ENCODE results near the gene AQP1. TPM values are rescaled to one million over a fixed set of nuclear protein-coding genes. Genes with fewer than 3 reads are reported as not detected.

AQP1 gene
- total RNA-seq, 1 experiment from 2014 or later = 0.15 TPM

DNA sequence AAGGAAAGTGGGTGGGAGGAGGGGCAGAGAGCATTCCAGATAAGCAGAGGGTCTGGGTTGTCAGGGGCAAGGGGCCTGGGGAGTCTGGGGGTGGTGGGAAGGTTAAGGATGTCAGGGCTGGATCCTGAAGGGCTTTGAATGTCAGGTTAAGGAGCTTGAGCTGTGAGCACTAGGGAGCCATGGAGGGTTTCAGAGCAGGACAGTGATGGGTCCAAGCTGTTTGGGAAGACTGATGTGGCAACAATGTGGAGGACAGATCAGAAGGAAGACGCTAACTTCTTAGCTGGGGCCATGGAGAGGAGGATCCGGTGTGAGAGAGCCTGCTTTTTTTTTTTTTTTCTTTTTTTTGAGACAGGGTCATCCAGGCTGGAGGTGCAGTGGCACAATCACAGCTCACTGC is 13.9 kb upstream of the AQP1 start:
- no peak overlapping the region for H3T11ph ChIP-seq (ENCODE audit: low read length)
- Mint-ChIP-seq H3K27ac (peak overlapping the region in 1 of 3 experiments; percentile 3; a peak in 1 of 7 replicates), H3K36me3 (ENCODE audit: insufficient read depth in 1 of 3, low read depth in 3 of 3) (no peaks in the 10 kb centered on the region), H3K4me3 (no peak overlapping the region), H3K4me1 (peaks cover 4 to 17% of the 10 kb centered on the region in 2 experiments; a peak in 3 of 4 replicates), H3K9me3 (no peaks in the 10 kb centered on the region; a peak in 1 of 5 replicates), H3K27me3 (ENCODE audit: low read depth) (peaks cover 7% of the 10 kb centered on the region; the same call in 1 of the 2 replicates)
- TF ChIP-seq, protein P1, sequence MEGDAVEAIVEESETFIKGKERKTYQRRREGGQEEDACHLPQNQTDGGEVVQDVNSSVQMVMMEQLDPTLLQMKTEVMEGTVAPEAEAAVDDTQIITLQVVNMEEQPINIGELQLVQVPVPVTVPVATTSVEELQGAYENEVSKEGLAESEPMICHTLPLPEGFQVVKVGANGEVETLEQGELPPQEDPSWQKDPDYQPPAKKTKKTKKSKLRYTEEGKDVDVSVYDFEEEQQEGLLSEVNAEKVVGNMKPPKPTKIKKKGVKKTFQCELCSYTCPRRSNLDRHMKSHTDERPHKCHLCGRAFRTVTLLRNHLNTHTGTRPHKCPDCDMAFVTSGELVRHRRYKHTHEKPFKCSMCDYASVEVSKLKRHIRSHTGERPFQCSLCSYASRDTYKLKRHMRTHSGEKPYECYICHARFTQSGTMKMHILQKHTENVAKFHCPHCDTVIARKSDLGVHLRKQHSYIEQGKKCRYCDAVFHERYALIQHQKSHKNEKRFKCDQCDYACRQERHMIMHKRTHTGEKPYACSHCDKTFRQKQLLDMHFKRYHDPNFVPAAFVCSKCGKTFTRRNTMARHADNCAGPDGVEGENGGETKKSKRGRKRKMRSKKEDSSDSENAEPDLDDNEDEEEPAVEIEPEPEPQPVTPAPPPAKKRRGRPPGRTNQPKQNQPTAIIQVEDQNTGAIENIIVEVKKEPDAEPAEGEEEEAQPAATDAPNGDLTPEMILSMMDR (conservative IDR thresholded peaks at IDR 0.05) = no peak
- H3K23me2 ChIP-seq (ENCODE audit: insufficient read length, low read depth, low read length, poor library complexity, severe bottlenecking) = no peaks in the 10 kb centered on the region
- H4K91ac ChIP-seq (ENCODE audit: insufficient read length, low read depth, low read length) = no peak overlapping the region
- H3K4ac ChIP-seq (ENCODE audit: low read depth, low read length) = no peak overlapping the region
- H2BK5ac ChIP-seq (ENCODE audit: insufficient read length, low read length) = no peak overlapping the region
- no peaks in the 10 kb centered on the region for H3K79me2 ChIP-seq (ENCODE audit: insufficient read depth, low read length)
- no peak overlapping the region for H2AFZ ChIP-seq (ENCODE audit: low read length)
- no peaks in the 10 kb centered on the region for H3K79me1 ChIP-seq (ENCODE audit: insufficient read depth, low read depth, low read length, poor library complexity, severe bottlenecking)
- H3K4me2 ChIP-seq (ENCODE audit: insufficient read depth, insufficient read length, low read length) = no peak overlapping the region
- no peak overlapping the region for H3K56ac ChIP-seq (ENCODE audit: insufficient read length, low read depth, low read length)
- H2BK20ac ChIP-seq (ENCODE audit: low read depth, low read length, poor library complexity, severe bottlenecking) = no peak overlapping the region
- no peak overlapping the region for H3K23ac ChIP-seq (ENCODE audit: insufficient read length, low read depth, low read length)
- no peak overlapping the region for H2AK5ac ChIP-seq (ENCODE audit: insufficient read length, low read length)
- H3K9ac ChIP-seq (ENCODE audit: extremely low read depth, insufficient read length, low read length) = no peak overlapping the region
- H4K5ac ChIP-seq (ENCODE audit: insufficient read length, low read depth, low read length) = no peak overlapping the region
- H3K9me3 ChIP-seq (ENCODE audit: control insufficient read depth, low read depth, low read length) = no peaks in the 10 kb centered on the region
- no peak overlapping the region for H2BK15ac ChIP-seq (ENCODE audit: low read depth, low read length)
- no peaks in the 10 kb centered on the region for H3K4me1 ChIP-seq (ENCODE audit: insufficient read depth, low read length)
- H2BK120ac ChIP-seq (ENCODE audit: low read depth, low read length, poor library complexity, severe bottlenecking) = no peak overlapping the region
- no peak overlapping the region for H4K8ac ChIP-seq (replicated peaks; ENCODE audit: insufficient read length, low read depth, low read length)
- no peak for DNase-seq
- H3K27me3 ChIP-seq (ENCODE audit: insufficient read depth, low read length) = no peaks in the 10 kb centered on the region
- H3K18ac ChIP-seq (ENCODE audit: insufficient read length, low read depth, low read length) = no peak overlapping the region
- H3K14ac ChIP-seq (ENCODE audit: insufficient read depth, low read length) = no peak overlapping the region
- WGBS (ENCODE audit: extremely low coverage, insufficient read length, low lambda C conversion rate) = no CpG with 5 or more reads among the region's 2 CpGs
- H4K20me1 ChIP-seq (ENCODE audit: control insufficient read depth, insufficient read depth, insufficient read length) = no peaks in the 10 kb centered on the region
- H3K27ac ChIP-seq (ENCODE audit: insufficient read length, low read depth, low read length) = no peak overlapping the region
- no peak overlapping the region for H2BK12ac ChIP-seq (ENCODE audit: insufficient read length, low read depth, low read length)

All from H9 (cell line).